ENCODE data around the gene TMEM18. TPM values are rescaled to one million over a fixed set of nuclear protein-coding genes. Genes with fewer than 3 reads are reported as not detected.

The TMEM18 gene
- total RNA-seq, 1 experiment from 2014 or later, result 49.6 TPM

DNA sequence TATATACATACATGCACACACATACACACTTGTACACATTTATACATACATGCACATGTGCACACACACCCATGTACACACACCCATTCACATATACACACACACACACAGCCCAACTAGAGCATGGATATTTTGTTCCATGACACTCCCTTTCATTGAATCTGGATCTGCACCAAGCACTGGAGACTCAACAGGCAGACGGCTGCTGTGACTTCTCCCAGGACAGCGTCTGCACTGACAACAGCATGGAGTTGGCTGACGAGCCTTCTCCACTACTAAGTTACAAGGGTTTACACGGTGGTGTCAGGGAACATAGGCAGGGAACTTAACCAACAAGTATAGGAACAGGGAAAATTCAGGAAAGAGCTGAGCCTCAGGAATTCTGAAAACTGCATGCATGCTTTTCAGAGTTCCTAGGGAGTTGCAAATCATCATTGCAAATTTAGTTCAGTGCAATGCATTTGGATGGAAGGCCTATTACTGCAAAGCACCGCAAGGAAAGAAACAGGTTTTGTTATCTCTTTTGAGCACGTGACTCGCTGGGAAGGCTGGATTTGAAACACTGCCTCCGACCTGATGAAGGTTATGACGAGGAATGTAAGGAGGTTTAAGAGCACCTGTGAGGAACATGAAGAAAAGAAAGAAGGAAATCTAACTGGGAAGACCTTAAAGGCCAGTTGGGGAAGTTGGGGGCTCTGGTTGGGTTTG, 35.9 kb downstream of the TMEM18 start:
- CTCF ChIA-PET, result no interaction called here
- ATAC-seq (no peak), DNase-seq (ENCODE audit: low read depth, low spot score) (no peak)
- TF ChIP-seq TCF7L2 (IDR thresholded peaks at IDR 0.05; ENCODE audit: low read depth, low read length), result no peak
- TF ChIP-seq SIN3A (IDR thresholded peaks at IDR 0.05; ENCODE audit: borderline replicate concordance, insufficient read depth, low read depth, low read length), result no peak
- TF ChIP-seq POLR2AphosphoS5 (IDR thresholded peaks at IDR 0.05; ENCODE audit: low read depth, low read length), result no peak
- TF ChIP-seq, protein P1, sequence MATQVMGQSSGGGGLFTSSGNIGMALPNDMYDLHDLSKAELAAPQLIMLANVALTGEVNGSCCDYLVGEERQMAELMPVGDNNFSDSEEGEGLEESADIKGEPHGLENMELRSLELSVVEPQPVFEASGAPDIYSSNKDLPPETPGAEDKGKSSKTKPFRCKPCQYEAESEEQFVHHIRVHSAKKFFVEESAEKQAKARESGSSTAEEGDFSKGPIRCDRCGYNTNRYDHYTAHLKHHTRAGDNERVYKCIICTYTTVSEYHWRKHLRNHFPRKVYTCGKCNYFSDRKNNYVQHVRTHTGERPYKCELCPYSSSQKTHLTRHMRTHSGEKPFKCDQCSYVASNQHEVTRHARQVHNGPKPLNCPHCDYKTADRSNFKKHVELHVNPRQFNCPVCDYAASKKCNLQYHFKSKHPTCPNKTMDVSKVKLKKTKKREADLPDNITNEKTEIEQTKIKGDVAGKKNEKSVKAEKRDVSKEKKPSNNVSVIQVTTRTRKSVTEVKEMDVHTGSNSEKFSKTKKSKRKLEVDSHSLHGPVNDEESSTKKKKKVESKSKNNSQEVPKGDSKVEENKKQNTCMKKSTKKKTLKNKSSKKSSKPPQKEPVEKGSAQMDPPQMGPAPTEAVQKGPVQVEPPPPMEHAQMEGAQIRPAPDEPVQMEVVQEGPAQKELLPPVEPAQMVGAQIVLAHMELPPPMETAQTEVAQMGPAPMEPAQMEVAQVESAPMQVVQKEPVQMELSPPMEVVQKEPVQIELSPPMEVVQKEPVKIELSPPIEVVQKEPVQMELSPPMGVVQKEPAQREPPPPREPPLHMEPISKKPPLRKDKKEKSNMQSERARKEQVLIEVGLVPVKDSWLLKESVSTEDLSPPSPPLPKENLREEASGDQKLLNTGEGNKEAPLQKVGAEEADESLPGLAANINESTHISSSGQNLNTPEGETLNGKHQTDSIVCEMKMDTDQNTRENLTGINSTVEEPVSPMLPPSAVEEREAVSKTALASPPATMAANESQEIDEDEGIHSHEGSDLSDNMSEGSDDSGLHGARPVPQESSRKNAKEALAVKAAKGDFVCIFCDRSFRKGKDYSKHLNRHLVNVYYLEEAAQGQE (IDR thresholded peaks at IDR 0.05; ENCODE audit: insufficient read depth in 1 of 2, low read depth in 2 of 2, low read length in 1 of 2), result no peak
- TF ChIP-seq, protein P2, sequence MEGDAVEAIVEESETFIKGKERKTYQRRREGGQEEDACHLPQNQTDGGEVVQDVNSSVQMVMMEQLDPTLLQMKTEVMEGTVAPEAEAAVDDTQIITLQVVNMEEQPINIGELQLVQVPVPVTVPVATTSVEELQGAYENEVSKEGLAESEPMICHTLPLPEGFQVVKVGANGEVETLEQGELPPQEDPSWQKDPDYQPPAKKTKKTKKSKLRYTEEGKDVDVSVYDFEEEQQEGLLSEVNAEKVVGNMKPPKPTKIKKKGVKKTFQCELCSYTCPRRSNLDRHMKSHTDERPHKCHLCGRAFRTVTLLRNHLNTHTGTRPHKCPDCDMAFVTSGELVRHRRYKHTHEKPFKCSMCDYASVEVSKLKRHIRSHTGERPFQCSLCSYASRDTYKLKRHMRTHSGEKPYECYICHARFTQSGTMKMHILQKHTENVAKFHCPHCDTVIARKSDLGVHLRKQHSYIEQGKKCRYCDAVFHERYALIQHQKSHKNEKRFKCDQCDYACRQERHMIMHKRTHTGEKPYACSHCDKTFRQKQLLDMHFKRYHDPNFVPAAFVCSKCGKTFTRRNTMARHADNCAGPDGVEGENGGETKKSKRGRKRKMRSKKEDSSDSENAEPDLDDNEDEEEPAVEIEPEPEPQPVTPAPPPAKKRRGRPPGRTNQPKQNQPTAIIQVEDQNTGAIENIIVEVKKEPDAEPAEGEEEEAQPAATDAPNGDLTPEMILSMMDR (IDR thresholded peaks at IDR 0.05), result no peak
- Histone ChIP-seq H3K27ac (ENCODE audit: low read length) (no peak overlapping the region), H3K36me3 (ENCODE audit: control insufficient read depth, insufficient read depth, low read length) (no peaks in the 10 kb centered on the region), H3K9me3 (ENCODE audit: control insufficient read depth, insufficient read depth, low read depth, low read length) (no peaks in the 10 kb centered on the region), H3K4me1 (ENCODE audit: control insufficient read depth, insufficient read depth, low read length) (no peaks in the 10 kb centered on the region), H3K27me3 (ENCODE audit: control insufficient read depth, insufficient read depth, low read length) (no peaks in the 10 kb centered on the region; the same call in none of the 2 replicates), H3K4me3 (ENCODE audit: low read depth in 2 of 2, low read length in 2 of 2) (no peak overlapping the region)
- POLR2A ChIA-PET, result no interaction called here
- in situ Hi-C loops (cut with HindIII; ENCODE audit: low pct_unique_long_range_greater_than_20kb, low sequenced_read_pairs), result no loop called here
- BruUV-seq (replicated peaks), result no TSS peak
- intact Hi-C loops (cut with micrococcal nuclease; ENCODE audit: unreplicated experiment), result no loop called here

DNA sequence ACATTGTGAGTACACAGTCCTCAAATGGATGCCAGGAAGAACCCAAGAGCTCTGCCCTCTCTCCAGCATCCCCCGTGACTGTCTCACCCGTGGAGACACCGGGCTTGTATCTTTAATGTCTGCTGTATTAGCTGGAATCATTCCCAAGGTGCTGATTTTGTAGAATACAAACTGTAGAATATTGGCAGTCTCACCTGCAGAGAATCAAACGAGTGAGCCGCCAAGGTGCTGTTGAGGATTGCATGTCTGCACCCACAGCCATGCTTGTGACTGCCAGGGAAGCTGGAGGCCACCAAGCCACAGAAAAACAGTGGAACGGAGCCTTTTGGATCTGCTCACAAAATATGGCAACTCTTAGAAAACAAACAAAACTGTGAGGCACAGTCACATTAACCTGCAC, 37.5 kb downstream of the TMEM18 start:
- H3K27ac ChIP-seq (ENCODE audit: low read length), result no peak overlapping the region
- in situ Hi-C loops (cut with HindIII; ENCODE audit: low pct_unique_long_range_greater_than_20kb, low sequenced_read_pairs) (no loop called here), intact Hi-C loops (cut with micrococcal nuclease; ENCODE audit: unreplicated experiment) (no loop called here)
- no peaks in the 10 kb centered on the region; the same call in none of the 2 replicates for H3K27me3 ChIP-seq (ENCODE audit: control insufficient read depth, insufficient read depth, low read length)
- no peak overlapping the region for H3K4me3 ChIP-seq (ENCODE audit: low read depth in 2 of 2, low read length in 2 of 2)
- no TSS peak for BruUV-seq (replicated peaks)
- ChIA-PET CTCF (interaction anchor here (0.6 kb wide), 1 partner anchor 180 kb away, joined by 3 read pairs; no protein-coding TSS in a partner anchor), POLR2A (no interaction called here)
- TF ChIP-seq TCF7L2 (IDR thresholded peaks at IDR 0.05; ENCODE audit: low read depth, low read length), result no peak
- no peak for TF ChIP-seq SIN3A (IDR thresholded peaks at IDR 0.05; ENCODE audit: borderline replicate concordance, insufficient read depth, low read depth, low read length)
- TF ChIP-seq, protein P1 (IDR thresholded peaks at IDR 0.05; ENCODE audit: insufficient read depth in 1 of 2, low read depth in 2 of 2, low read length in 1 of 2), result no peak
- TF ChIP-seq, protein P2 (IDR thresholded peaks at IDR 0.05), result no peak
- TF ChIP-seq POLR2AphosphoS5 (IDR thresholded peaks at IDR 0.05; ENCODE audit: low read depth, low read length), result no peak
- H3K4me1 ChIP-seq (ENCODE audit: control insufficient read depth, insufficient read depth, low read length), result no peaks in the 10 kb centered on the region
- no peaks in the 10 kb centered on the region for H3K36me3 ChIP-seq (ENCODE audit: control insufficient read depth, insufficient read depth, low read length)
- no peak for ATAC-seq
- H3K9me3 ChIP-seq (ENCODE audit: control insufficient read depth, insufficient read depth, low read depth, low read length), result no peaks in the 10 kb centered on the region
- DNase-seq (ENCODE audit: low read depth, low spot score), result no peak
